ENCODE results near the gene MAP1S. TPM values are rescaled to one million over a fixed set of nuclear protein-coding genes. Genes with fewer than 3 reads are reported as not detected.

The MAP1S gene
- total and polyA plus RNA-seq, 2 of the 13 experiments (the other 11 are each of a cell fraction or from before 2014, with no cell fraction given) = 3.8 to 7.3 TPM

DNA sequence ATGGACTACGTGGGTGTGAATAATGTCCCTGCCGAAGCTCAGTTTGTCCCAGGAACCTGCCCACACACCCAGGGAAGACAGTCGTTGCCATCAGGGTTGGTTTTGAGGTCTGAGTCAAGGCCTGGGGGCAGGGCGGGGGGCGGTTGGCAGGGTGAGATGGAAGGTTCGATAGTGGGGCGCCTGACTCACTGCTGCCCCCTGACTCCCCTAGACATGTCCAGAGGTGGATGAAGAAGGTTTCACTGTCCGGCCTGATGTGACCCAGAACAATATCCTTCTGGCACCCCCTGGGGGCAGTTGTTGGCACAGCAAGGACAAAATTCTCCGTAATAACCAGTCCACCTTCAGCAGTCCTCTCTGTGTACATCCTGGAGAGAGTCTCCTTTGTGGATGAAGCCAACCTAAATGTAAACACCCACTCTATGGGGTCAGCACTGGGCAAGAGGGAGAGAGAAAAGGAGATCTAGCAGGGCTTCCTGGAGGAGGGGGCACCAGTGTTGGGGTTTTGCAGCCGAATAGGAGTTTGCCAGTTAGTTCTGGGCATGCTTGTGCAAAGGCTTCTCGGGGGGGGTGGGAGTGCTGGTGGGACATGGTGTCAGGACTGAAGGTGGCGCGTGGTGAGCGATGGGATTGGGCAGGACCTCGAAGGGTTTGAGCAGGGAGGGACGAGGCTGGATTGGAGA, 56.1 kb downstream of the MAP1S start (continued):
- TF ChIP-seq, protein P1, sequence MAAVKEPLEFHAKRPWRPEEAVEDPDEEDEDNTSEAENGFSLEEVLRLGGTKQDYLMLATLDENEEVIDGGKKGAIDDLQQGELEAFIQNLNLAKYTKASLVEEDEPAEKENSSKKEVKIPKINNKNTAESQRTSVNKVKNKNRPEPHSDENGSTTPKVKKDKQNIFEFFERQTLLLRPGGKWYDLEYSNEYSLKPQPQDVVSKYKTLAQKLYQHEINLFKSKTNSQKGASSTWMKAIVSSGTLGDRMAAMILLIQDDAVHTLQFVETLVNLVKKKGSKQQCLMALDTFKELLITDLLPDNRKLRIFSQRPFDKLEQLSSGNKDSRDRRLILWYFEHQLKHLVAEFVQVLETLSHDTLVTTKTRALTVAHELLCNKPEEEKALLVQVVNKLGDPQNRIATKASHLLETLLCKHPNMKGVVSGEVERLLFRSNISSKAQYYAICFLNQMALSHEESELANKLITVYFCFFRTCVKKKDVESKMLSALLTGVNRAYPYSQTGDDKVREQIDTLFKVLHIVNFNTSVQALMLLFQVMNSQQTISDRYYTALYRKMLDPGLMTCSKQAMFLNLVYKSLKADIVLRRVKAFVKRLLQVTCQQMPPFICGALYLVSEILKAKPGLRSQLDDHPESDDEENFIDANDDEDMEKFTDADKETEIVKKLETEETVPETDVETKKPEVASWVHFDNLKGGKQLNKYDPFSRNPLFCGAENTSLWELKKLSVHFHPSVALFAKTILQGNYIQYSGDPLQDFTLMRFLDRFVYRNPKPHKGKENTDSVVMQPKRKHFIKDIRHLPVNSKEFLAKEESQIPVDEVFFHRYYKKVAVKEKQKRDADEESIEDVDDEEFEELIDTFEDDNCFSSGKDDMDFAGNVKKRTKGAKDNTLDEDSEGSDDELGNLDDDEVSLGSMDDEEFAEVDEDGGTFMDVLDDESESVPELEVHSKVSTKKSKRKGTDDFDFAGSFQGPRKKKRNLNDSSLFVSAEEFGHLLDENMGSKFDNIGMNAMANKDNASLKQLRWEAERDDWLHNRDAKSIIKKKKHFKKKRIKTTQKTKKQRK (IDR thresholded peaks at IDR 0.05; ENCODE audit: low read length) = no peak
- TF ChIP-seq ZNF343 (CRISPR knock-in tag; IDR thresholded peaks at IDR 0.05) (no peak), CREM (IDR thresholded peaks at IDR 0.05) (no peak), CREM (CRISPR knock-in tag; IDR thresholded peaks at IDR 0.05) (no peak), WIZ (CRISPR knock-in tag; IDR thresholded peaks at IDR 0.05) (no peak), CTCF (CRISPR knock-in tag; IDR thresholded peaks at IDR 0.05) (peak; percentile 87), ZNF83 (CRISPR knock-in tag; IDR thresholded peaks at IDR 0.05; ENCODE audit: borderline replicate concordance) (no peak), SMC3 (IDR thresholded peaks at IDR 0.05; ENCODE audit: low read length) (peak; percentile 78), STAG1 (CRISPR knock-in tag; IDR thresholded peaks at IDR 0.05) (peak; percentile 83), ZNF709 (CRISPR knock-in tag; IDR thresholded peaks at IDR 0.05) (no peak), ZNF564 (CRISPR knock-in tag; IDR thresholded peaks at IDR 0.05) (no peak), ZNF350 (CRISPR knock-in tag; IDR thresholded peaks at IDR 0.05; ENCODE audit: borderline replicate concordance, low read depth) (no peak)
- TF ChIP-seq, protein P2, sequence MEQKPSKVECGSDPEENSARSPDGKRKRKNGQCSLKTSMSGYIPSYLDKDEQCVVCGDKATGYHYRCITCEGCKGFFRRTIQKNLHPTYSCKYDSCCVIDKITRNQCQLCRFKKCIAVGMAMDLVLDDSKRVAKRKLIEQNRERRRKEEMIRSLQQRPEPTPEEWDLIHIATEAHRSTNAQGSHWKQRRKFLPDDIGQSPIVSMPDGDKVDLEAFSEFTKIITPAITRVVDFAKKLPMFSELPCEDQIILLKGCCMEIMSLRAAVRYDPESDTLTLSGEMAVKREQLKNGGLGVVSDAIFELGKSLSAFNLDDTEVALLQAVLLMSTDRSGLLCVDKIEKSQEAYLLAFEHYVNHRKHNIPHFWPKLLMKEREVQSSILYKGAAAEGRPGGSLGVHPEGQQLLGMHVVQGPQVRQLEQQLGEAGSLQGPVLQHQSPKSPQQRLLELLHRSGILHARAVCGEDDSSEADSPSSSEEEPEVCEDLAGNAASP (CRISPR knock-in tag; IDR thresholded peaks at IDR 0.05; ENCODE audit: borderline replicate concordance) = peak; percentile 80; the same call in 1 of the 2 replicates
- TF ChIP-seq, protein P3, sequence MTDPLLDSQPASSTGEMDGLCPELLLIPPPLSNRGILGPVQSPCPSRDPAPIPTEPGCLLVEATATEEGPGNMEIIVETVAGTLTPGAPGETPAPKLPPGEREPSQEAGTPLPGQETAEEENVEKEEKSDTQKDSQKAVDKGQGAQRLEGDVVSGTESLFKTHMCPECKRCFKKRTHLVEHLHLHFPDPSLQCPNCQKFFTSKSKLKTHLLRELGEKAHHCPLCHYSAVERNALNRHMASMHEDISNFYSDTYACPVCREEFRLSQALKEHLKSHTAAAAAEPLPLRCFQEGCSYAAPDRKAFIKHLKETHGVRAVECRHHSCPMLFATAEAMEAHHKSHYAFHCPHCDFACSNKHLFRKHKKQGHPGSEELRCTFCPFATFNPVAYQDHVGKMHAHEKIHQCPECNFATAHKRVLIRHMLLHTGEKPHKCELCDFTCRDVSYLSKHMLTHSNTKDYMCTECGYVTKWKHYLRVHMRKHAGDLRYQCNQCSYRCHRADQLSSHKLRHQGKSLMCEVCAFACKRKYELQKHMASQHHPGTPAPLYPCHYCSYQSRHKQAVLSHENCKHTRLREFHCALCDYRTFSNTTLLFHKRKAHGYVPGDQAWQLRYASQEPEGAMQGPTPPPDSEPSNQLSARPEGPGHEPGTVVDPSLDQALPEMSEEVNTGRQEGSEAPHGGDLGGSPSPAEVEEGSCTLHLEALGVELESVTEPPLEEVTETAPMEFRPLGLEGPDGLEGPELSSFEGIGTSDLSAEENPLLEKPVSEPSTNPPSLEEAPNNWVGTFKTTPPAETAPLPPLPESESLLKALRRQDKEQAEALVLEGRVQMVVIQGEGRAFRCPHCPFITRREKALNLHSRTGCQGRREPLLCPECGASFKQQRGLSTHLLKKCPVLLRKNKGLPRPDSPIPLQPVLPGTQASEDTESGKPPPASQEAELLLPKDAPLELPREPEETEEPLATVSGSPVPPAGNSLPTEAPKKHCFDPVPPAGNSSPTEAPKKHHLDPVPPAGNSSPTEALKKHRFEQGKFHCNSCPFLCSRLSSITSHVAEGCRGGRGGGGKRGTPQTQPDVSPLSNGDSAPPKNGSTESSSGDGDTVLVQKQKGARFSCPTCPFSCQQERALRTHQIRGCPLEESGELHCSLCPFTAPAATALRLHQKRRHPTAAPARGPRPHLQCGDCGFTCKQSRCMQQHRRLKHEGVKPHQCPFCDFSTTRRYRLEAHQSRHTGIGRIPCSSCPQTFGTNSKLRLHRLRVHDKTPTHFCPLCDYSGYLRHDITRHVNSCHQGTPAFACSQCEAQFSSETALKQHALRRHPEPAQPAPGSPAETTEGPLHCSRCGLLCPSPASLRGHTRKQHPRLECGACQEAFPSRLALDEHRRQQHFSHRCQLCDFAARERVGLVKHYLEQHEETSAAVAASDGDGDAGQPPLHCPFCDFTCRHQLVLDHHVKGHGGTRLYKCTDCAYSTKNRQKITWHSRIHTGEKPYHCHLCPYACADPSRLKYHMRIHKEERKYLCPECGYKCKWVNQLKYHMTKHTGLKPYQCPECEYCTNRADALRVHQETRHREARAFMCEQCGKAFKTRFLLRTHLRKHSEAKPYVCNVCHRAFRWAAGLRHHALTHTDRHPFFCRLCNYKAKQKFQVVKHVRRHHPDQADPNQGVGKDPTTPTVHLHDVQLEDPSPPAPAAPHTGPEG (CRISPR knock-in tag; IDR thresholded peaks at IDR 0.05) = no peak
